GM12891 (cell line): ENCODE data around the gene ADH1B.
"Not testable (repeated sequence)": the region's sequence is repeated elsewhere in the genome, so short reads cannot be mapped to it uniquely, and the experiment has no call there.

Experiments
- DNase-seq: peaks from one replicate; pipeline ENCODE4 v3.0.0; 2011; ENCODE audit warnings: low spot score; ENCODE audit not compliant: insufficient read length
- FAIRE-seq: peaks from 2 replicates; lab custom pipeline; 2011; peaks lifted over from hg19 to GRCh38; lab: Jason Lieb, UNC
- PAX5 ChIP-seq: IDR thresholded peaks from 2 replicates; pipeline ENCODE4 v1.6.1; 2011; ENCODE audit warnings: low read length, moderate library complexity, mild to moderate bottlenecking; ENCODE audit not compliant: insufficient read depth, severe bottlenecking
- POLR2A ChIP-seq: IDR thresholded peaks from 2 replicates; pipeline ENCODE4 v1.6.1; 2011; ENCODE audit warnings: low read depth, low read length, control low read depth
- POLR2AphosphoS5 ChIP-seq: IDR thresholded peaks from 2 replicates; pipeline ENCODE4 v1.6.1; 2011; ENCODE audit warnings: low read depth, low read length, control low read depth
- POU2F2 ChIP-seq: IDR thresholded peaks from 2 replicates; pipeline ENCODE4 v1.6.1; 2011; ENCODE audit warnings: low read depth, mild to moderate bottlenecking, control low read depth, low read length, moderate library complexity
- SPI1 ChIP-seq: IDR thresholded peaks from 2 replicates; pipeline ENCODE4 v1.6.1; 2011; ENCODE audit warnings: low read depth, low read length, control low read depth
- TAF1 ChIP-seq: IDR thresholded peaks from 2 replicates; pipeline ENCODE4 v1.6.1; 2011; ENCODE audit warnings: low read depth, low read length, control low read depth

The ADH1B gene

DNA sequence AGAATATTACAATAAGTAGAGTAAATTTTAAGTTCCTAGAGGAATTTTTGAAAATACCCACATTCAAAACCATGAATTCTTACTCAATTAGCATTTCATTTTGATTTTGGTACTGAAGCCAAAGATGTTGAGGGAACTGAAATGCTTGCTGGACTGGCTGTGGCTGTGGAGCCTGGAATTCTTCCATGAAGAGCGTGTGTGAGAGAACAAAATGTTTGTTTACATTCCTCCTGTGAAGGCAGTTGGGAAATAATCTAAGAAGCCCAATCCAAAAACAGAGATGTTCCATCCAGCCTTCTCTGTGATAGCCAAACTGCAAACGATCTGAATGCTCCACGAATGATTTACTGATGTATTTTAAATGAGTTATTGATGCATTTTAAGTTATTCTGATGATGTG is 3.8 kb upstream of the ADH1B start:
- no peak for DNase-seq
- TF ChIP-seq POLR2A (no peak), SPI1 (no peak), POLR2AphosphoS5 (no peak), POU2F2 (no peak), TAF1 (no peak), PAX5 (no peak)
- no peak for FAIRE-seq

DNA sequence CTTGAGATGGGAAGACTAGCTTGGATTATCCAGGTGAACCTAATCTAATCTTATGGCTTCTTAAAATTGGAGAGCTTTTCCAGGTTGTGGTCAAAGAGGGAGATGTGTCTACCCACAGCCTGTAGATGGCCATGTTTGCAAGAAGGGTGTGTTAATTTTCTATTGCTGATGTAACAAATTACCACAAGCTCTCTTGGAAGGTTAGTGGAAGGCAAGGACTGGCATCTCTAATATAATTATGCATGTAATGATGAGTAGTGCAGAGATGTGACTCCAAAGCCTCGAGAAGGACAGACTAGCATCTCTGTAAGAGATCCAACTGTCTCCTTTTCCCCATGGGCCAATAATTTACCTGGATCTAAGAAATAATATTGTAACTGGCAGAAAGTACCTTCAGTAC is 3.2 kb upstream of the ADH1B start:
- no peak for DNase-seq
- no peak for FAIRE-seq
- TF ChIP-seq POLR2AphosphoS5 (no peak), POU2F2 (no peak), POLR2A (no peak), PAX5 (no peak), SPI1 (no peak)

DNA sequence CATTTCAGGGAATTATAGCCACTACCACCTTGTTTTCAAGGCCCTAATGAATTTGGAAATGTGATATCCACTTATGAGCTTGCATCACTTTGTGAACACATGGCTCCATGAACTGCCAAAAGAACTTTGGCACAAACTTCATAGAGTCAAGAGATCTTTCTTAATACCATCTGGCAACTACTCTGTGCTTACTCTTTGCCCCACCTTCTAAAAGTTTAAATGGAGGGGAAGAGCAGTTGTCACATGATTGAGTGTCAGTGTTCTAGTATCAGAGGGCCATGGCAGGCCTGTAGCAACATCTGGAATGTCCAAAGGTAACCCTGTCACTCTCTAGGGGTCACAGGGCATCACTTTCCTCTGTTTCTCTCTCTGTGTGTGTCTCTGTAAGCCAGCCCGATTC is 2.6 kb upstream of the ADH1B start:
- FAIRE-seq (no peak), DNase-seq (no peak)
- TF ChIP-seq SPI1 = no peak
- TF ChIP-seq POU2F2 = no peak
- TF ChIP-seq POLR2A = no peak
- no peak for TF ChIP-seq TAF1
- no peak for TF ChIP-seq POLR2AphosphoS5
- TF ChIP-seq PAX5 = no peak

DNA sequence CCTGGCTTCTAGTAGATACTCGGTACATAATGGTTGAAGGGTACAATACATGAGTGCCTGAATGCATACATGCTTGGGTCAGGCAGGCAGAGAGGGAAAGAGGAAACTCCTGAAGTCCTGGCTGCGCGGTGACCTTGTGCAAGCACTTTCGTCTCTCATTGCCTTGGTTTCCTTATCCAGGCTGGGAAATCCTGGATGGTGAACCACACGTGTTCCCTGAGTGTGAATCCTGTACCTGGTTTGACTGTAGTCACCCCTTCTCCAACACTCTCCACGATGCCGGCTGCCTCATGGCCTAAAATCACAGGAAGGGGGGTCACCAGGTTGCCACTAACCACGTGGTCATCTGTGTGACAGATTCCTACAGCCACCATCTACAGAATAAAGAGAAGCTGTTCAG is 3.4 kb downstream of the ADH1B start:
- not testable (repeated sequence) for FAIRE-seq, DNase-seq

DNA sequence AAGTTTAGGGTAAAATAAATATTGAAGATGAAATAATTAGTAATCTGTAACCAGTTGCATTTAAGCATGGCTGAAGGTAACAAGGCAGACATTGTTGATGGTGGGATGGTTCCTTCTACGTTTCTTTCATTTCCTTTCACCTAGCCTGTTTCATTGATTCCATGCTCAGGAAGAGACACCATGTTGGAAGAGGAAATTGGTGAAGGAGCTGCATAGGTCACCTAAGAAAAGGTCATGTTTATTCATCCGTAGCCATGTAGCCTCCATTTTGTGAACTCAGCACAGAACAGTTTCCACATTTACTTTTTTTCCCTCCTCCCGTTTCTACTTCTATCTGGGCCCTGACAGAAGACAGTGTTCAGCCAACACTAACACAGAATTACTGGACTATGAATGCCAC is 3.8 kb downstream of the ADH1B start:
- TF ChIP-seq SPI1 (no peak), TAF1 (no peak)
- FAIRE-seq (no peak), DNase-seq (no peak)

DNA sequence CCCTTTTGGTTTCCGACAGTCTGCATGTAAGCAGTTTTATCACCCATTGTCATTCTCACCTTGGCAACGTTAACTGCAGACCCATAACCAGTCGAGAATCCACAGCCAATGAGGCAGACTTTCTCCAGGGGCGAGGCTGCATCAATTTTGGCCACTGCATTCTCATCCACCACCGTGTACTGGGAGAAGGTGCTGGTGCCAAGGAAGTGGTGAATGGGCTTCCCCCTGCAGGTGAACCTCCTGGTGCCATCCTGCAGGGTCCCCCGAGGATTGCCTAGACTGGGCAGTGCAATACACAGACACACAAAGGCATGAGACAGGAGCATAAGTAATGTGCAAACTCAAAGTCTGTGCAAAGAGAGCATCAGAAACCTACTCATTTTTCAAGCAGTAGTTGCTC is 5.4 kb downstream of the ADH1B start:
- no peak for TF ChIP-seq POU2F2
- no peak for TF ChIP-seq POLR2AphosphoS5
- no peak for TF ChIP-seq PAX5
- TF ChIP-seq SPI1 = no peak
- no peak for TF ChIP-seq POLR2A
- no peak for TF ChIP-seq TAF1
- no peak for FAIRE-seq
- no peak for DNase-seq

DNA sequence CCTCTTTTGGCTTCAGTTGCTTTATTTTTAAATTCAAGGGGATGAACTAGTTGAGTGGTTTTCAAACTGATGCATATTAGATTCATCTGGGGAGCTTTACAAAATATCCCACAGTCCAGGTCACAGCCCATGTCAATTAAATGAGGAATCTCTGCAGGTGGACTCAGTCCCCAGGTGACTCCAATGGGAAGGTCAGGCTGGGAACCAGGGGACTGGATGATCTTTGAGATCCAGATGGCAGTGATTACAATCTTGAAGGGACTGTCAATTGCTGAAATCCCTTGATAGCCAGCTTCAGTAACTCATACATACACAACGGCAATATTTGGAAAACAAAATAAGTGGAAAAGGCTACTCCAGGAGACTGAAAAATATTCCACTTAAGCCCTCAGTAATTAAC is 7.0 kb downstream of the ADH1B start:
- DNase-seq = no peak
- no peak for FAIRE-seq
- TF ChIP-seq POLR2A = no peak
- TF ChIP-seq POLR2AphosphoS5 = no peak
- TF ChIP-seq TAF1 = no peak
- no peak for TF ChIP-seq POU2F2
- no peak for TF ChIP-seq SPI1
- no peak for TF ChIP-seq PAX5

DNA sequence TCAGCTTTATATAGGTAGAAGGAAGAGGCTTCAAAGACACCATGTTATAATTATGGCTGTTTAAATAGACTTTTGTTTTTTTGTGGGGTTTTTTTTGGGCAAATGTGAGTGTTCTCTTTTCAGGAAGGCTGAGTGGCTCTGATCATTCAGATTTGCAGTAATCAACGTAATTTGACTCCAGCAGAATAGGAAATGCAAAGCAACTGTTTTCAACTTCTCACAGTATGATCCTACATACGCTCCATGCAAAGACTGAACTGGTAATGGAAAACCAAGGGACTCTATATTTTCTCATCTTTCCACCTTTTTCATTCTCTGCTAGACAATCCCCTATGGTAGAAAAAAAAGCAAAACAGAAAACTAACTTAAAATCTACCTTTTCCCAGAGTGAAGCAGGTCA is 10.8 kb downstream of the ADH1B start:
- FAIRE-seq (no peak), DNase-seq (no peak)
- no peak for TF ChIP-seq POLR2A
- TF ChIP-seq POLR2AphosphoS5 = no peak
- TF ChIP-seq TAF1 = no peak
- TF ChIP-seq PAX5 = no peak
- TF ChIP-seq POU2F2 = no peak
- no peak for TF ChIP-seq SPI1

DNA sequence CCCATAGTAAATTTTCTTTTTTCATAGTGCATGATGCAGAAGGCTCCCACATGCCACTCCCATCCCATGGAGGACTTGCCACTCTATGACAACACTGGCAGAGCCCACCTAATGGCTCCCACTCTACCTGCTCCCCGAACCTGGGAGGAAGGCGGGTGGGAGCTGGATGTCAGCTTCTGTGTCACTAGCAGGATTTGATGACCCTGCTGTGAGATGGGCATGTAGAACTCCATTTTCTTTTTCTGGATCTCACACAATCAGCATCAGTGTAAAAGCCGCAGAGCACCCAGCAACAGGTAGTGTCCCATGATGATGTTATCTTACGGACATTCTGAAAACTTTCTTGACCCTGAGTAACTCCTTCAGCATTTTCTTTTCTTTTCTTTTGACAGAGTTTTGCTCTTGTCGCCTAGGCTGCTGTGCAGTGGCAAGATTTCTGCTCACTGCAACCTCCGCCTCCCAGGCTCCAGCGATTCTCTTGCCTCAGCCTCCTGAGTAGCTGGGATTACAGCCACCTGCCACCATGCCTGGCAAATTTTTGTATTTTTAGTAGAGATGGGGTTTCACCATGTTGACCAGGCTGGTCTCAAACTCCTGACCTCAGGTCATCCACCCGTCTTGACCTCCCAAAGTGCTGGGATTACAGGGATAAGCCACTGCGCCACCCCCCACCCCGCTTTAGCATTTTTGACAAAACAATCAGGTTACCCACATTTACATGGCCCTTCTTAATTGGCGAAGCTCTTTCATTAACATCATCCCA is 15.4 kb downstream of the ADH1B start:
- FAIRE-seq (no peak), DNase-seq (no peak)
- TF ChIP-seq POU2F2 = no peak
- no peak for TF ChIP-seq POLR2AphosphoS5
- TF ChIP-seq TAF1 = no peak
- TF ChIP-seq PAX5 = no peak
- TF ChIP-seq SPI1 = no peak
- no peak for TF ChIP-seq POLR2A

DNA sequence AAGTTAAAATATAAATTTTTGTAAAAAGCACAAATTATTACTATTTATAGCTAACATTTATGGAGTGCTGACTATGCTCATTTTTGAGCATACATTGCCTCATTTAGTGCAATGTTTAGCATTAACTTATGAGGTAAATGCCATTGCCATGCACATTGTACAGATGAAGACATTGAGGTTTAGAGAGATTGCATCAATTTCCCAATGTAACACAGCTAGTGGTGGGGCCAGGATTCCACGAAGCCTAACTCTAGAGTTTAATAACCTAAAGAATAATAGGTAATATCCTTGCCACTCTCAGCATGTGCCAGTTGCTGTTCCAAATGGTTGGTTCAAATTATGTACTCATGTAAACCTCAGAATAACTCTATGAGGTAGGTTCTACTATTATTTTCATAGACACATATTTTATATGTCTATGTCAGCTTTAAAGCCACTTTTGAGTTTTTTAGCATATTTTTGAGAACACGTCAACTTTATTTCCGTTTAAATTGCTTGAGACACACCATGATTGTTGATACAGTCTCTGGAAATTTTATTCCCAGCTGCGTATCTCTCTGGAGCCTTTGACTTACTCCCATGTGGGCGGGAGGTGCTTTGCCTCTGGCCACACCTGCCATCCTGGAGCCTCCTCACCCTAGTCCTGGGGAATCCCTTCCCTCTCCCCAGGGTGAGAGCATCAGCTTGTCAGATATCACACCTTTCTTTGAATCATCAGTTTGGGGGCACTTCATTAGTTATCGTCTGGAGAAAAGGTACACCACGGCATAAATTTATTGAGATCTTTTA is 19.6 kb downstream of the ADH1B start:
- TF ChIP-seq POLR2A (no peak), SPI1 (no peak), POLR2AphosphoS5 (no peak), POU2F2 (no peak), TAF1 (no peak), PAX5 (no peak)
- no peak for DNase-seq
- no peak for FAIRE-seq
